MM.1S (cell line): Measurements from ENCODE around the gene FCHO1.

Source experiments
- CTCF ChIP-seq: fragments of 300-600 bp; sonication (generic); IDR thresholded peaks from 2 replicates; pipeline ENCODE4 v1.5.1; 2016; ENCODE audit warnings: antibody characterized with exemption, low read length, mixed read lengths
- EZH2 ChIP-seq: fragments of 300-600 bp; sonication (generic); optimal IDR thresholded peaks from 2 replicates; pipeline ENCODE3; 2017; ENCODE audit warnings: low read depth, mild to moderate bottlenecking, antibody characterized with exemption, low read length, mixed read lengths

- TF ChIP-seq CTCF (no peak), EZH2 (no peak)
These were observed 66.5 kb downstream of the FCHO1 start for GRCh38 chr19:17817668-17818363.
